ENCODE results near the gene PLCZ1.

Gene PLCZ1

GRCh38 chr12:18643681-18644080 lies 94.1 kb downstream of the PLCZ1 start:
- no peaks in the 10 kb centered on the region for H3K4me1 ChIP-seq
- TF ChIP-seq CTCF (IDR thresholded peaks at IDR 0.05), result no peak
- H3K36me3 ChIP-seq (ENCODE audit: control insufficient read depth, insufficient read depth, low read length), result no peaks in the 10 kb centered on the region
- no peak overlapping the region for H3K4me2 ChIP-seq (ENCODE audit: low read length)
- no peak overlapping the region for H3K4me3 ChIP-seq (ENCODE audit: low read depth, low read length)
- no peak overlapping the region for H3K9ac ChIP-seq
- H3K27ac ChIP-seq, result no peak overlapping the region
- no peaks in the 10 kb centered on the region for H3K9me3 ChIP-seq (ENCODE audit: control insufficient read depth, low read length)
- no peak overlapping the region for H2AFZ ChIP-seq
- no peaks in the 10 kb centered on the region for H3K27me3 ChIP-seq (ENCODE audit: control insufficient read depth, insufficient read depth, low read length)
- no peaks in the 10 kb centered on the region for H3K79me2 ChIP-seq

- H3K4me1 ChIP-seq, result no peaks in the 10 kb centered on the region
- H3K79me2 ChIP-seq, result no peaks in the 10 kb centered on the region
- H2AFZ ChIP-seq, result no peak overlapping the region
- H3K4me2 ChIP-seq (ENCODE audit: low read length), result no peak overlapping the region
- H3K4me3 ChIP-seq (ENCODE audit: low read depth, low read length), result no peak overlapping the region
- no peak for TF ChIP-seq CTCF (IDR thresholded peaks at IDR 0.05)
- H3K9ac ChIP-seq, result no peak overlapping the region
- H3K27ac ChIP-seq, result no peak overlapping the region
- no peaks in the 10 kb centered on the region for H3K9me3 ChIP-seq (ENCODE audit: control insufficient read depth, low read length)
- H3K27me3 ChIP-seq (ENCODE audit: control insufficient read depth, insufficient read depth, low read length), result no peaks in the 10 kb centered on the region
- H3K36me3 ChIP-seq (ENCODE audit: control insufficient read depth, insufficient read depth, low read length), result no peaks in the 10 kb centered on the region
Measured at GRCh38 chr12:18640321-18640955, 97.4 kb downstream of the PLCZ1 start.

- H3K9me3 ChIP-seq (ENCODE audit: control insufficient read depth, low read length), result no peaks in the 10 kb centered on the region
- H3K4me2 ChIP-seq (ENCODE audit: low read length), result no peak overlapping the region
- no peaks in the 10 kb centered on the region for H3K36me3 ChIP-seq (ENCODE audit: control insufficient read depth, insufficient read depth, low read length)
- H3K79me2 ChIP-seq, result no peaks in the 10 kb centered on the region
- no peaks in the 10 kb centered on the region for H3K27me3 ChIP-seq (ENCODE audit: control insufficient read depth, insufficient read depth, low read length)
- no peaks in the 10 kb centered on the region for H3K4me1 ChIP-seq
- H3K27ac ChIP-seq, result no peak overlapping the region
- H2AFZ ChIP-seq, result no peak overlapping the region
- H3K9ac ChIP-seq, result no peak overlapping the region
- no peak overlapping the region for H3K4me3 ChIP-seq (ENCODE audit: low read depth, low read length)
- no peak for TF ChIP-seq CTCF (IDR thresholded peaks at IDR 0.05)
Measured at GRCh38 chr12:18634382-18634781, 103.4 kb downstream of the PLCZ1 start.
